GM23248 (cell line): ENCODE measurements around the gene RPS19.

Experiments used
- EZH2 ChIP-seq: fragments of 200-600 bp; sonication (generic); IDR thresholded peaks from 2 replicates; pipeline ENCODE4 v1.6.1; 2018; ENCODE audit warnings: antibody characterized with exemption, mild to moderate bottlenecking; ENCODE audit not compliant: insufficient read depth, poor library complexity, severe bottlenecking
- EZH2phosphoT487 ChIP-seq: fragments of 200-600 bp; sonication (generic); IDR thresholded peaks from 2 replicates; pipeline ENCODE4 v1.6.1; 2018; ENCODE audit warnings: antibody characterized with exemption, moderate library complexity, mild to moderate bottlenecking, low read depth; ENCODE audit not compliant: insufficient read depth

- TF ChIP-seq EZH2phosphoT487: no peak
- TF ChIP-seq EZH2: no peak
These were observed 6.2 kb downstream of the RPS19 start for GRCh38 chr19:41866284-41866683.
